BLaER1 treated with 17β-estradiol and CSF1 and Interleukin-3, amounts not matched to agents 10 nM and 100 nM (cell line): Measurements from ENCODE around the gene HOXB8.

Experiments used
- H3K27ac ChIP-seq, 11 experiments: shearing (Covaris generic); formaldehyde crosslinking; 2 replicates each; pipeline ENCODE4 v1.8.1; 2022
- H3K27me3 ChIP-seq, 11 experiments: shearing (Covaris generic); formaldehyde crosslinking; 2 replicates each; pipeline ENCODE4 v1.8.1; 2022
- H3K36me3 ChIP-seq, 11 experiments: shearing (Covaris generic); formaldehyde crosslinking; 2 replicates each; pipeline ENCODE4 v1.8.1; 2022
- H3K4me1 ChIP-seq, 10 experiments: shearing (Covaris generic); formaldehyde crosslinking; 2 replicates each; pipeline ENCODE4 v1.8.1; 2022
- H3K4me2 ChIP-seq, 11 experiments: shearing (Covaris generic); formaldehyde crosslinking; 2 replicates each; pipeline ENCODE4 v1.8.1; 2022
- H3K4me3 ChIP-seq, 10 experiments: shearing (Covaris generic); formaldehyde crosslinking; 2 replicates each; pipeline ENCODE4 v1.8.1; 2022
- H3K9ac ChIP-seq, 11 experiments: shearing (Covaris generic); formaldehyde crosslinking; 2 replicates each; pipeline ENCODE4 v1.8.1; 2022
- H3K9me3 ChIP-seq, 11 experiments: shearing (Covaris generic); formaldehyde crosslinking; replicated peaks in 1 of 11; 2 replicates each; pipeline ENCODE4 v1.8.1; 2022
- H4K20me1 ChIP-seq, 11 experiments: shearing (Covaris generic); formaldehyde crosslinking; 2 replicates each; pipeline ENCODE4 v1.8.1; 2022
- Cebpa-rat ChIP-seq, 11 experiments: shearing (Covaris generic); IDR thresholded peaks; 2 replicates each; pipeline ENCODE4 v1.8.1; 2022

The HOXB8 gene

GRCh38 chr17:48565022-48565554, 50.0 kb downstream of the HOXB8 start:
- H3K9me3 ChIP-seq, result no peaks in the 10 kb centered on the region
- no peak overlapping the region for H3K4me3 ChIP-seq
- H3K9ac ChIP-seq, result no peak overlapping the region
- H3K36me3 ChIP-seq, result no peaks in the 10 kb centered on the region
- H3K27me3 ChIP-seq, result peaks cover 97 to 100% (median 100%) of the 10 kb centered on the region in 11 experiments
- H3K27ac ChIP-seq, result no peak overlapping the region
- H3K4me2 ChIP-seq, result no peak overlapping the region
- peaks cover 0 to 66% (median 24%) of the 10 kb centered on the region in 11 experiments; a peak in 13 of 22 replicates for H4K20me1 ChIP-seq
- no peaks in the 10 kb centered on the region for H3K4me1 ChIP-seq
- TF ChIP-seq Cebpa-rat (IDR thresholded peaks at IDR 0.05), result no peak

- no peaks in the 10 kb centered on the region for H3K9me3 ChIP-seq
- H3K4me3 ChIP-seq, result no peak overlapping the region
- peaks cover 97 to 100% (median 100%) of the 10 kb centered on the region in 11 experiments for H3K27me3 ChIP-seq
- no peak for TF ChIP-seq Cebpa-rat (IDR thresholded peaks at IDR 0.05)
- H4K20me1 ChIP-seq, result peaks cover 0 to 69% (median 26%) of the 10 kb centered on the region in 11 experiments; a peak in 12 of 22 replicates
- H3K4me2 ChIP-seq, result no peak overlapping the region
- no peaks in the 10 kb centered on the region for H3K36me3 ChIP-seq
- H3K9ac ChIP-seq, result no peak overlapping the region
- H3K4me1 ChIP-seq, result no peaks in the 10 kb centered on the region
- H3K27ac ChIP-seq, result no peak overlapping the region
Measured at GRCh38 chr17:48564188-48565021, 50.7 kb downstream of the HOXB8 start.

GRCh38 chr17:48563867-48564187, 51.3 kb downstream of the HOXB8 start:
- H4K20me1 ChIP-seq, result peaks cover 0 to 71% (median 26%) of the 10 kb centered on the region in 11 experiments; a peak in 13 of 22 replicates
- H3K9me3 ChIP-seq, result no peaks in the 10 kb centered on the region
- no peak overlapping the region for H3K4me2 ChIP-seq
- no peak for TF ChIP-seq Cebpa-rat (IDR thresholded peaks at IDR 0.05)
- no peaks in the 10 kb centered on the region for H3K4me1 ChIP-seq
- peaks cover 97 to 100% (median 100%) of the 10 kb centered on the region in 11 experiments for H3K27me3 ChIP-seq
- no peaks in the 10 kb centered on the region for H3K36me3 ChIP-seq
- H3K4me3 ChIP-seq, result no peak overlapping the region
- H3K9ac ChIP-seq, result no peak overlapping the region
- no peak overlapping the region for H3K27ac ChIP-seq

DNA sequence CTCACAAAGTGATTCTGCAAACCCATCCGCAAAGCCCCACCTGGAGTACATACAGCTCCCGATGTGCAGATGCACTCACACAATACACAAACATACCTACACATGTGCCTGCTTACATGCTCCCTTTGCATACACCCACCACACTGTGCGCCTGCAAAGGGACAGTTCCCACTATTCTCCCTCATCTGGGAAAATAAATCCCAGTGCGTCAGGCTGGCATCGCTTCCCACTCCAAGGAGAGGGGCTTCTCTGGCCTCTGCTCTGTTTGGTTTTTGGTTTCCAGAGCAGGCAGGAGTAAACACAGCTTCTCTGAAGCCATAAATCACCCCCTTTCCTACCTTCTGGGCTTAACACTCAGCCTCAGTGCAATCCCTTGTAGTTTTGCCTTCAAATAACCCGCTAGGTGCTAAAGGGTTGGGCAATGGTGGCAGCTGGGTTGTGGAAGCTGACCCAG, 51.7 kb downstream of the HOXB8 start:
- H3K9ac ChIP-seq, result no peak overlapping the region
- no peaks in the 10 kb centered on the region for H3K9me3 ChIP-seq
- H4K20me1 ChIP-seq, result peaks cover 0 to 69% (median 26%) of the 10 kb centered on the region in 11 experiments; a peak in 13 of 22 replicates
- no peak overlapping the region for H3K4me2 ChIP-seq
- H3K4me3 ChIP-seq, result no peak overlapping the region
- no peak for TF ChIP-seq Cebpa-rat (IDR thresholded peaks at IDR 0.05)
- H3K36me3 ChIP-seq, result no peaks in the 10 kb centered on the region
- H3K4me1 ChIP-seq, result no peaks in the 10 kb centered on the region
- peaks cover 97 to 100% (median 100%) of the 10 kb centered on the region in 11 experiments for H3K27me3 ChIP-seq
- H3K27ac ChIP-seq, result no peak overlapping the region

DNA sequence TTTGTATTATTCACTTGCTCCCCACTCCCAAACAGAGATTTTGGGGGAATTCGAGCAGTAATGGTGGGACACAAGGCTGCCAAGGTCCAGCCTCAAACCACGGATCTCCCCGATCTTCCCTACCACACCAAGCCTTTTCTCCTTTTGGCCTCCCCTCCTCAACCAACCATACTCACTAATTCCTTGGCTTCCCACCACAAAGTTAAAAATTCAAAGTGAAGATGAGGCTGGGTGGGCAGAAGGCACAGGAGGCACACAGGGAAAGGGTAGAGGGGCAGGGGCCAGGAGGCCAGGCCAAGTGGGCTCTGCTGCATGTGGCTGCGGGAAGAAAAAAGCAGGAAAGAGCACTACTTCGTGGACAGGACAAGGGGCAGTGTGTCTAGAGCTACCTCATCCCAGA, 52.2 kb downstream of the HOXB8 start:
- H4K20me1 ChIP-seq, result peaks cover 0 to 70% (median 26%) of the 10 kb centered on the region in 11 experiments; a peak in 13 of 22 replicates
- no peaks in the 10 kb centered on the region for H3K4me1 ChIP-seq
- no peaks in the 10 kb centered on the region for H3K9me3 ChIP-seq
- H3K36me3 ChIP-seq, result no peaks in the 10 kb centered on the region
- no peak for TF ChIP-seq Cebpa-rat (IDR thresholded peaks at IDR 0.05)
- peaks cover 97 to 100% (median 100%) of the 10 kb centered on the region in 11 experiments for H3K27me3 ChIP-seq
- no peak overlapping the region for H3K4me2 ChIP-seq
- H3K9ac ChIP-seq, result no peak overlapping the region
- H3K27ac ChIP-seq, result no peak overlapping the region
- no peak overlapping the region for H3K4me3 ChIP-seq
